MM.1S (cell line): ENCODE measurements around the gene ZFX.

ENCODE experiments used
- EZH2 ChIP-seq: fragments of 300-600 bp; sonication (generic); optimal IDR thresholded peaks from 2 replicates; pipeline ENCODE3; 2017; ENCODE audit warnings: low read depth, mild to moderate bottlenecking, antibody characterized with exemption, low read length, mixed read lengths
- EZH2phosphoT487 ChIP-seq: fragments of 300-600 bp; sonication (generic); IDR thresholded peaks from 2 replicates; pipeline ENCODE4 v1.6.1; 2018; ENCODE audit warnings: antibody characterized with exemption, low read length
- TF ChIP-seq, protein P1 (sequence below): fragments of 300-600 bp; sonication (generic); IDR thresholded peaks from 2 replicates; pipeline ENCODE4 v1.5.1; 2016; ENCODE audit warnings: antibody characterized with exemption, low read length, mixed read lengths

DNA sequence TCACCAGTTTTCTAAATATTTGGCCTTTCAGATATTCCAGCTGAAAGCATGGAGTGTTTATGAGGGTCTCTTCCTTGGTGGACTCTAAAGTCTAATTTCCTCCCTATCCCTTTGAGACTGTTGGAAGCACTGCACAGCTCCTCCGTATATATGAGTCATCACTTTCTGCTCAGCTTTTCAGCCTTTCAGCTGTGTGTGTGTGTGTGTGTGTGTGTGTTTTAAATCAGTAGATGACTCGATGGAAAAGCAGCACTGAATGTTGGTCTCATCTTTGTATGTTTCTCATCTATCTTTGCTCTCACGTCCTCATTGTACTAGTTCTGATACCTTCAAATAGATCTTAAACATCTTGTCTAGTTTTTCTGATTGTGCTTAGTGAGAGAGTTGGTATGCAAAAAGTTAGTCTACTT, 81.6 kb downstream of the ZFX start:
- TF ChIP-seq, protein P1, sequence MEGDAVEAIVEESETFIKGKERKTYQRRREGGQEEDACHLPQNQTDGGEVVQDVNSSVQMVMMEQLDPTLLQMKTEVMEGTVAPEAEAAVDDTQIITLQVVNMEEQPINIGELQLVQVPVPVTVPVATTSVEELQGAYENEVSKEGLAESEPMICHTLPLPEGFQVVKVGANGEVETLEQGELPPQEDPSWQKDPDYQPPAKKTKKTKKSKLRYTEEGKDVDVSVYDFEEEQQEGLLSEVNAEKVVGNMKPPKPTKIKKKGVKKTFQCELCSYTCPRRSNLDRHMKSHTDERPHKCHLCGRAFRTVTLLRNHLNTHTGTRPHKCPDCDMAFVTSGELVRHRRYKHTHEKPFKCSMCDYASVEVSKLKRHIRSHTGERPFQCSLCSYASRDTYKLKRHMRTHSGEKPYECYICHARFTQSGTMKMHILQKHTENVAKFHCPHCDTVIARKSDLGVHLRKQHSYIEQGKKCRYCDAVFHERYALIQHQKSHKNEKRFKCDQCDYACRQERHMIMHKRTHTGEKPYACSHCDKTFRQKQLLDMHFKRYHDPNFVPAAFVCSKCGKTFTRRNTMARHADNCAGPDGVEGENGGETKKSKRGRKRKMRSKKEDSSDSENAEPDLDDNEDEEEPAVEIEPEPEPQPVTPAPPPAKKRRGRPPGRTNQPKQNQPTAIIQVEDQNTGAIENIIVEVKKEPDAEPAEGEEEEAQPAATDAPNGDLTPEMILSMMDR, result no peak
- no peak for TF ChIP-seq EZH2
- no peak for TF ChIP-seq EZH2phosphoT487
